ENCODE measurements around the gene LEPR. TPM values are rescaled to one million over a fixed set of nuclear protein-coding genes. Genes with fewer than 3 reads are reported as not detected.
"Not testable (repeated sequence)": the region's sequence is repeated elsewhere in the genome, so short reads cannot be mapped to it uniquely, and the experiment has no call there.

LEPR gene
- total RNA-seq, 4 donors from 2014 or later, result 28.2 to 108 (median 43.7) TPM

- no peak overlapping the region for H3K27ac ChIP-seq
- DNase-seq (ENCODE audit: low spot score in 2 of 2), result no peak
- H3K9me3 ChIP-seq, result peaks cover 0 to 4% (median 0%) of the 10 kb centered on the region in 4 donors
- no peaks in the 10 kb centered on the region for H3K36me3 ChIP-seq
- peaks cover 0 to 8% (median 0%) of the 10 kb centered on the region in 4 donors for H3K4me1 ChIP-seq
- no peak overlapping the region for H3K4me3 ChIP-seq
- no peaks in the 10 kb centered on the region for H3K27me3 ChIP-seq
- TF ChIP-seq, protein P1, sequence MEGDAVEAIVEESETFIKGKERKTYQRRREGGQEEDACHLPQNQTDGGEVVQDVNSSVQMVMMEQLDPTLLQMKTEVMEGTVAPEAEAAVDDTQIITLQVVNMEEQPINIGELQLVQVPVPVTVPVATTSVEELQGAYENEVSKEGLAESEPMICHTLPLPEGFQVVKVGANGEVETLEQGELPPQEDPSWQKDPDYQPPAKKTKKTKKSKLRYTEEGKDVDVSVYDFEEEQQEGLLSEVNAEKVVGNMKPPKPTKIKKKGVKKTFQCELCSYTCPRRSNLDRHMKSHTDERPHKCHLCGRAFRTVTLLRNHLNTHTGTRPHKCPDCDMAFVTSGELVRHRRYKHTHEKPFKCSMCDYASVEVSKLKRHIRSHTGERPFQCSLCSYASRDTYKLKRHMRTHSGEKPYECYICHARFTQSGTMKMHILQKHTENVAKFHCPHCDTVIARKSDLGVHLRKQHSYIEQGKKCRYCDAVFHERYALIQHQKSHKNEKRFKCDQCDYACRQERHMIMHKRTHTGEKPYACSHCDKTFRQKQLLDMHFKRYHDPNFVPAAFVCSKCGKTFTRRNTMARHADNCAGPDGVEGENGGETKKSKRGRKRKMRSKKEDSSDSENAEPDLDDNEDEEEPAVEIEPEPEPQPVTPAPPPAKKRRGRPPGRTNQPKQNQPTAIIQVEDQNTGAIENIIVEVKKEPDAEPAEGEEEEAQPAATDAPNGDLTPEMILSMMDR (IDR thresholded peaks at IDR 0.05), result no peak
- TF ChIP-seq POLR2A (IDR thresholded peaks at IDR 0.05) (no peak), EP300 (IDR thresholded peaks at IDR 0.05) (no peak)
Measured at GRCh38 chr1:65456481-65456880, 36.0 kb downstream of the LEPR start.

DNA sequence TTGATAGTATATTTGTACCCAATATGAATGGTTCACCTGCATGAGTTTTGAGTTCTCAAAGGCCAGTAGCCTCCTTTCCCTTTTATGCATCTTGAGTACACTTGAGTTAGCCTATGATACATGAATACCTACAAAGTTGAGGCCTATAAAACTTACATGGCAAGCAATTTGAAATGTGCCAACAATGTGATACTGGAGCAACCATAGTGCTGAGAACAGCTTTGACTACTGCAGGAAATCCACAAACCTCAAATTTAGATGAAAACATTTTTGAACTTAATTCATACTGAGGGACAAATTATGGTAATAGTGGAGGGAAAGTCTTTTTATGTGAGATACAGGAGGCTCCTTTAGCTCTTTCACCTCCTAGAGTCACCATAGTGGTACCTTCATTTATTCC is 37.4 kb downstream of the LEPR start:
- Histone ChIP-seq H3K27ac (no peak overlapping the region), H3K27me3 (no peaks in the 10 kb centered on the region), H3K9me3 (peaks cover 0 to 4% (median 0%) of the 10 kb centered on the region in 4 donors), H3K4me3 (no peak overlapping the region), H3K36me3 (no peaks in the 10 kb centered on the region), H3K4me1 (peaks cover 0 to 8% (median 0%) of the 10 kb centered on the region in 4 donors)
- TF ChIP-seq POLR2A (IDR thresholded peaks at IDR 0.05) (no peak), EP300 (IDR thresholded peaks at IDR 0.05) (no peak)
- TF ChIP-seq, protein P1 (IDR thresholded peaks at IDR 0.05), result no peak
- no peak for DNase-seq (ENCODE audit: low spot score in 2 of 2)

DNA sequence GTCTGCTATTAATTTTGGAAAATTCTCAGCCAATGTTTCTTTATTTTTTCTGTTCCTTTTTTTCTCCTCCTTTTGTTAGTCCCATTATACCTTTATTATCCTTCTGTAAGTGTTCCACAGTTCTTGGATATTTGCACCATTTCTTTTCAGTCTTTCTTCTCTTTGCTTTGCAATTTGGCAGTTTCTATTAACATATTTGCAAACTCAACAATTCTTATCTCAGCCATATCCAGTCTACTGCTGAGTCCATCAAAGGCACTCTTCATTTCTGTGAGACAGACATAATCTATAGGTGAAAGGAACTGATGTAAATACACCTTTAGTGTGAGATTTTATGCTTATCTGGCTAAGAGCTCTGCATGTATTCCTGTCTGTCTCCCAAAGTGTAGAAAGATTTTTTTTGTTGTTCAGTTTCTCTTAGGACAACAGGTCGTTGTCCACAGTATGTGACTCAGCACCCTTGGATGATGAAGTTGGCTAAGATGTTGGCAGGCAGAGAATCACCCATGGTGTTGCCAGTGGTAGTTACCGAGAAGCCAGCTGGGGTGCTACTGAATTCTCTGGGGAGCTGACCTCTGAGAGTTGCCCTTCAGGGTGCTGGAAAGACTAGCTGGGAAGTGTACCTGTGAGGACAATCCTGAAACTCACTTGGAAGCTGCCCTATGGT is 38.4 kb downstream of the LEPR start:
- Histone ChIP-seq H3K27me3 (no peaks in the 10 kb centered on the region), H3K36me3 (no peaks in the 10 kb centered on the region), H3K4me3 (no peak overlapping the region), H3K9me3 (peaks cover 0 to 9% (median 0%) of the 10 kb centered on the region in 4 donors), H3K4me1 (peaks cover 0 to 8% (median 0%) of the 10 kb centered on the region in 4 donors), H3K27ac (no peak overlapping the region)
- 72 to 75% methylated on average over 2 of the region's 2 CpGs for WGBS, 2 donors
- DNase-seq (ENCODE audit: low spot score in 2 of 2), result no peak
- TF ChIP-seq, protein P1 (IDR thresholded peaks at IDR 0.05), result no peak
- no peak for TF ChIP-seq POLR2A (IDR thresholded peaks at IDR 0.05)
- TF ChIP-seq EP300 (IDR thresholded peaks at IDR 0.05), result no peak

DNA sequence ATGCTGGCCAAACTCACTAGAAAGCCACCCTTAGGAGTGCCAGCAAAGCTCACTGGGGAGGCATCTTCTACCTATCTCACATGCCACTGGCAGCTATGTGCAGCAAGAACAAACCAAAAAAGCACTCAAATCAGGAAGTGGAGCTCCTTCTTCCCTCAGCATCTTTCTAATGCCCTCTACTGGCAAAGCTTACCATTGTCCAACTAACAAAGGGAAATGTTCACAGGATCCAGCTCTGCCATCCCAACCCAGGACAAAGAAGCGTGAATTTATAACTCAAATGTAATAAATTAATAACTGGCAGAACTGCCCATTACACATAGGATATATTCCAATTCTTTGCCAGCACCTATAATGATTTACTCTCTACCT is 38.9 kb downstream of the LEPR start:
- H3K4me3 ChIP-seq, result no peak overlapping the region
- H3K36me3 ChIP-seq, result no peaks in the 10 kb centered on the region
- H3K27ac ChIP-seq, result no peak overlapping the region
- H3K9me3 ChIP-seq, result peaks cover 0 to 9% (median 0%) of the 10 kb centered on the region in 4 donors
- DNase-seq (ENCODE audit: low spot score in 2 of 2), result no peak
- peaks cover 0 to 8% (median 0%) of the 10 kb centered on the region in 4 donors for H3K4me1 ChIP-seq
- TF ChIP-seq POLR2A (IDR thresholded peaks at IDR 0.05) (no peak), EP300 (IDR thresholded peaks at IDR 0.05) (no peak)
- TF ChIP-seq, protein P1 (IDR thresholded peaks at IDR 0.05), result peak in 3 of 5 experiments; percentile 5 to 32 (median 20)
- no peaks in the 10 kb centered on the region for H3K27me3 ChIP-seq
- 85 to 92% methylated on average over 1 of the region's 1 CpG for WGBS, 2 donors

- not testable (repeated sequence) for H3K27ac ChIP-seq; DNase-seq (ENCODE audit: low spot score in 2 of 2); H3K27me3 ChIP-seq; H3K4me3 ChIP-seq; H3K9me3 ChIP-seq; H3K36me3 ChIP-seq
- 97% methylated on average over 1 of the region's 1 CpG for WGBS, 2 donors
- H3K4me1 ChIP-seq, result peaks cover 0 to 38% (median 13%) of the 10 kb centered on the region in 4 donors
Measured at GRCh38 chr1:65465837-65466236, 45.4 kb downstream of the LEPR start.

Data from tibial nerve (tissue), 4 donors.